Measurements from ENCODE around the gene SPATS2L.
A peak's percentile ranks its signal among the peaks of the same experiment; 100 is the strongest.

Gene SPATS2L

DNA sequence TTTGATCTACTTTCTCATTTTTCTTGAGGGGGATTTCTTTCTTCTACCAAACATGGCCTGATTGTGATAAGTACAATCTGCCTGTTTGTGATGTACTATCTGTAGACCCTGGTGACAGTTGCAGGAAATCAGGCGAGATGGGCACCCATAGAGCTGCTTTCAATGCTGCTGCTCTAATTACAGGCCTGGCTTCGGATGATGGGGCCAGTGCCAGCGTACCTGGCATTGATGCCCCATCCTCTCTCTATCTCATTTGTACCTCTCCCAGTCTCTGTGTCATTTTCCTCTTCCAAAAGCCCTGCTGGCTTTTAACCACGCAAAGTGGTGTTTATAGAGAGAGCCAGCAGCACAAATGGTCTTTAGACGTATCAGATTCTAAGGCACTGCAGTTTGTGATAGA is 133.5 kb downstream of the SPATS2L start:
- no peak for DNase-seq

DNA sequence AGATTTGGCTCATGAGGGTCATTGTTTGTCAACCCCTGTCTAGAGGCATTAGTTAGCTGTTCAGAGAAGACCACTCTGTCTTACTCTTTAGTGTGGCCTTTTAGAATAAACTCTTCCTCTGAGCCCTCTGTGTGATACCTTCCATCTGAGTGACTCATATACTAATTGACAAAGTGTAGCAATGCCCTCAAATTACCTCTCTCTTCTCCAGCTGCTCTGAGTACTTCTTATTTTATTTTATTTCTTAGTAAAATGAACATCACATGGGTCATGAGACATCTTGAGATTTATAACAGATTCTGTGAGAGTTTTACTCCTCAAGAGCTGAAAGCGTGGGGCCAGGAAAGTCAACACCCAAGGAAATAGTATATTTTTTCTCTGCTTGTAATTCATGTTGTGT is 136.0 kb downstream of the SPATS2L start:
- DNase-seq, result no peak

DNA sequence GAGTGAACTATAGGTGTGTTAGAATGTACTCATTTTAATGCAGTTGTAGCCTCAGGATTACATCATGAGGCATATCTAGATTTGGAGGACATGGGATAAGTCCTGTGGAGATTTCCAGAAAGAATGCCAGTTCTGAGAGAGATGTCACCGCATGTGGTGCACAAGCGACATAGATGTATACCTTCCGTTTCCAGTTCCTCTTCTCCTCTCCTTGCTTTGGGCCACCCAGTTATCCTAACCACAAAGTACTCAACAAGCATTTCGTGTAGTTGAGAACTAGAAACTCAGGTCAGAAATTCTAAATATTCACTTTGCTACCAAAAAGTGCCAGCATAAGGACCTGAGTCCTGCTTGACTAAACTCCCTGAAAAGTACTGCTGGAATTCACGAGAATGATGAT is 136.9 kb downstream of the SPATS2L start:
- DNase-seq, result no peak

DNA sequence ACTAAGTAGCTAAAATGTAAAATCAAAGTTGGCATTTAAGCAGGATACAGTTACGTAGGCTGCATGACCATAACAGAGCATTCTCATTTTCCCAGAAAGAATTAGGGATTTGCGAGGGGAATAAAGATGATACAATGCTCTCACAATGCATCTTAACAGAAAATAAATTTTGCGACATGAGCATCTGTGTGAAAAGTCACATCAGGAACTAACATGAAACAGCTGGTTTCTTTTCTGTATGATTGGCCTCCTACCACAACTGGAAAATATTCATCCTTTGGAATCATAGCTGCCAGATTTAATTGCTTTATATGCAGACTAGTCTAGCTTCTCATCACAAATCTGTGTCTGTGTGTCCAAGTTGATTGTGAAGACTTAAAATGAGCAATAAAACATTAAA is 137.4 kb downstream of the SPATS2L start:
- no peak for DNase-seq

DNA sequence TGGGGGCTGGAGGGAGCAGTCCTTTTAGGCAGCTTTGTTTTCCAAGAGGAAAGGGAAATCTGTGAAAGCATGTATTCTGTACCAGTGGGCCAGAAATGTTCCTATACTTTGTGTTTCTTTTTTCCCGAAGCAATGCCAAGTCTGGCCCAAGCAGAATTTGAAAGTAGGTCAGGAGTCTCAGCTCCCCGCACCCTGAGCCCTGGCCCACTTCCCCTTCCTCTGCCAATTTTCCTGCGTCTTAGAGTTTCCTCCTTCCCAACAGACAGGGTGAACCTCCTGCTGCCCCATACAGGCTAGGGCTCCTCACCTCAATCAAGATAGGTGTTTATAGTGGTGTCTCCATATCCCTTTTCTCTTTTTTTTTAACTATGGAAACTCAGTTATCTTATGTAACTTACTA is 138.0 kb downstream of the SPATS2L start:
- no peak for DNase-seq

DNA sequence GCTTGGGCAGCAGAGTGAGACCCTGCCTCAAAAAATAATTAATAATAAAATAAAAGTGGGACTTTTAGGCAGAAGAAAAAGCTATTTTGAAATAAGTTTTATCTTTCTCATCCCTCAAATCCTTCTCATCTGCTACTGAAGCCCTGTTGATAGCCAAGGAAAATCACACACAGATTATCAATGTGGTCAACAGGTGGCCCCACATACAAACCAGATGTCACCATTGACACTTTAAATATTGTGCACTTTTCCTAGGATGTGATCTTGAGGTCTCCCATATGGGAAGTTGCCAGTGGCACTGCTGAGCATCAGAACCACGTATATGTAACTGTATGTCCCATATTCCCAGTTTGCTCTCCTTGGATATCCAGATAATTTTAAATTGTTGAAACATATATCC is 138.8 kb downstream of the SPATS2L start:
- DNase-seq, result no peak

DNA sequence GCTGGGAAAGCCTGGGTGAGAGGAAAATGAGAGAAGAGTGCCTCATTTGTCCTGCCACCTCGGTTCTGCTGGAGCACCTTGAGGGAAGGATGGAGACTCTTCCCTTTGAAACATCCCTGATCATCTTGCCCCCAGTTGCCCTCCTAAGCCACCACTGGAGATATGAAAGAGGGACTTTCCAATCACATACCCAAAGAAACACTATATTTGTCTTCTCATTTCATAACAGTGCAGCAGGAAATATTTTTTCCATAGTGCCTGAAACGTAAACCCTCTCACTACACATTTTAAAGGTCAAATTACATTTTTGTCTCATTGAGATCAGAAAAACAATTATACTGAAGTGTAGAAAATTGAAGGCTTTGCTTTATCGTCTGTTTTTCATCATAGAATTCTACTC is 140.1 kb downstream of the SPATS2L start:
- DNase-seq, result no peak

DNA sequence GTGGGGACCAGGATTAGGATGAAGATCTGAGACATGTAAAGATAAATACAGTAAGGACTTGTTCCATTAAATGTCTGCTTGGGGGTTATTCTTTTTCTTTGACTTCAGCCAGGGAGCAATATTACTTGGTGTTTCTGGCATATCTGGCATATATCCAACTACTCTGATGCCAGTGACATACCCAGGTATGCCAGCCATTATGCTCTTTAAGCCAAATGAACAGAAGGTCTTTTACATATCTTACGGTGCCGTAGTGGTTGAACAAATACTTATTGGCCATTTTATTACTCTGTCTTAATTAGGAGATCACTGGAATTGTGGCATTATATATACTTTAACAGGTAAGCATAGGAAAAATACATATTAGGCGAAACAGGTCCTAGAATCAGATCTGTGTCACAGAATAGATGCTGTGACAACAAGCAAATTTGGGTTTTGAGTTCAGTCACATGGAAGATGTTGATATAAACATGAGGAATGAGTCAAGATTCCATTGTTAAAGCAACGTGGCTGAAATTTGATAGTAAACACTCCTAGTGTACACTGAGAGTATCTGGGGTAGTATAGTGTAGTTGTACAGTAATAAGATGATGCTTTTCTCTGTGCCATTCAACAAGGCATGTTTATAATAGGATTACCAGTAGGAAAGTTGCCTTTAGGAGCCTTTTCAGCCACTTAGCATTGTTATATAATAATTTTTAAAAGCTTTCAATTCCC is 140.8 kb downstream of the SPATS2L start:
- no peak for DNase-seq

DNA sequence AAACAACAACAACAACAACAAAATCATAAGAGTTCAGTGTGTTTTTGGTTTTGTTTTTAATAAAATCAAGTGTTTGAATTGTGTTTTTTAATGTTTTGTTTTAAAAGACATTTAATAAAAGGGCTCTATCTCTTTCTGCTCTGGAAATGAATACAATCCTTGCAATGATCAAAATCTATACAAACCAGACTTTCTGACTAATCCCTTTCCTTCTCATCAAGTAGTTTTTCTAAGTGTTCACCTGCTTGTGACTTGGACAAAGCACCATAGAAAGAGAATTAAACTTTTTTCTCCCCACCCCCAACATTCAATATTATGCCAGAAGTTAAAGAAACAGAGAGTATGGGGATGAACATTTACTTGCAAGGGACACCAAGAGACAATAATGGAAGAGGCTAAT is 142.0 kb downstream of the SPATS2L start:
- DNase-seq, result no peak

DNA sequence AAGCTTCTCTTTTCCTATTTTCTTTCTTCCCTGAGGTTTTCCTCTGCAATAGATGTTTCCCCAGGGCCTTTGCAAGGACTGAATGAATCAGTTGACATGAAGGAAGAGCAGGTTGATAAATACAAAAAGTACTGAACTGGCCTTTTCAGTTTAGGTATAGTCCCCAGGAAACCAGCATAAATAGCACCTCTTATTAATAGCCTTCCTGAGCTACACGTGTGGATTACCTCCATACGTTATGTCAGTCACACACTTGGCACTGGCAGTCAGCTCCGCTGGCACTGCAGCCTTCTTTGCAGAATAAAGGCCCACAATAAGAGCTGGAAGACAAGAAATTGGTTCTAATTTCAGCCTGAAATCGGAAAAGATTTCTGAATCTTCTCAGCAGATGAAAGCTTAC is 142.7 kb downstream of the SPATS2L start:
- no peak for DNase-seq

DNA sequence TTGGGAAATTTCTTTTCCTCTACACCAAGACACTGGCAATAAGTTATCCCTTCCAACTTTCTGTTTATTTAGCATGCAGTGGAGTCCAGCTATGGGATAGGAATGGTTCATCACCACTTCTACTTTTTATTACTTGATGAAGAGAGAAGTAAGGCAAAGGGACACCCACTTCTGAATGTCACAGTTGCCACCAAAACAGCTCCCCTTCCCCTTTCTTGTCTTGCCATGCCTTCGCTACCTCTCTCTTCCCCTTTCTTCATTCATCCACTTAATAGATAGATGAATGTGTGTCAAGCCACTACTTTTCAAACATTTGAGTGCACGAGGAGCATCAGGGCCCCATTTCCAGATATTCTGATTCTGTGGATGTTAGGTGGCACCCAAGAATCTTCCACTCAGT is 143.8 kb downstream of the SPATS2L start:
- no peak for DNase-seq

DNA sequence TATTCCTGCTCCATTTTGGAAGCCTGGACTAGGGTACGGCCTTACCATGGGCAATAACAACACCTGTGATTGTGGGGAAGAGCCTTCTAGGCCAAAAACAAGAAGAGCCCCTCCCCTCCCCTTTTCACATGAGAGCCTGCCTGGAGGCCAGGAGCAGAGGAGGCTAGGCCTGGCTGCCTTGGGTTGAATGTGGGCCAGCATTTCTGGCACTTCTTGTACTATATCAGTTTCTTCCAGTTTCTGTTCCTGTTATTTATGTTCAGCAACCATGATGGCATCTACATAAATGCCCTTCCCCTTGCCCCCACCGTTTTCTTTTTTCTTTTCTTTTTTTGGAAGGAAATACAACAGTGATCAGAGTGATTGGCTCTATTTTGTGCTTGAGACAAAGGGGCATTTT is 145.0 kb downstream of the SPATS2L start:
- no peak for DNase-seq

DNA sequence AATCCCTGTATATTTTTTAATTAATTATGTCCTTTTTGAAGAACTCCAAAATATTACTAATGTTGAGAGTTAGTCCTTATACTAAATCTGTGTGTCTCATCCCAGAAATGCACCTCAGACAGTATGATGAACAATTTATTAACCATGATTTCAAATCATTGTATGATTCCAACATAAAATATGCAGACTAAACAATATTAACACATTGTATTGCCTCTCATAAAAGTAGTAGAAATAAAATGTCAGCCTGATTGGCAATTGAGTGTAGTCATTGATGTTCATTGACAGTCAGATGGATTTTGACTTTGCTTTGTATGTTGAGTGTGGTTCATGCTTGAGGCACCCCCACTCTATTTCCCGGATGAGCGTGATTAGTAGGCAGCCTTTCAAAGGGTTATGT is 145.9 kb downstream of the SPATS2L start:
- no peak for DNase-seq

DNA sequence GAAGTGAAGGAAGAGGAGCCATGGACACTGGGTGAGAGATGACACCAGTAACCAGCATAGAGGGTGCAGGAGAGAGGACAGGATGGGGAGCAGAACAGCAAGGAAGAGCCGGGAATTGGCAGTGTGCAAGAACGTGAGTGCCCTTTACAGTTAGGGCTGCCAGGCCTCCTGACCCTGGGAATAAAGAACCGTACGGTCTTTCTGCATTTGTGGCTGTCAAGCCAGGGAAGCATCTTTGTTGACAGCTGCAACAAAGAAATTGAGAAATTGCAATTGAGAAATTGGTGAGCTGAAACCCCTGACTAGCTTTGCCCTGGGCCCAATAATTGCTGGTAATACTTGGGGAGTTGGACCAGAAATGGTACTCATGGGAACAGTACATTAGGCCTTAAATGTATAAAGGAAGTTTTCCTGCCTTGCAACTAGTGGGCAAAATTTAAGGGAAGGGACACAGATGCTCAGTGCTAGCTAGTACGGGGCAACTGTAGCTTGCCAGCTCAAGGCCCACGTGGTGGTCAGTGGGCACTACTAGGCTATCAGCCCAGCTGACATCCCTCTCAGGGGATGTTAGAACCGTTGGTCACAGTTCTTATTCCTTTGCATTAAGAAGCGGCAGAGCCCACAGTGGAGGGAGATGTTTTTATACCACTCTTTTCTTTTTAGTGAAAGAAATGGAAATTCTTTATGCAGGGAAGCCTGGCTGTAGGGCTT is 146.8 kb downstream of the SPATS2L start:
- DNase-seq, result no peak

DNA sequence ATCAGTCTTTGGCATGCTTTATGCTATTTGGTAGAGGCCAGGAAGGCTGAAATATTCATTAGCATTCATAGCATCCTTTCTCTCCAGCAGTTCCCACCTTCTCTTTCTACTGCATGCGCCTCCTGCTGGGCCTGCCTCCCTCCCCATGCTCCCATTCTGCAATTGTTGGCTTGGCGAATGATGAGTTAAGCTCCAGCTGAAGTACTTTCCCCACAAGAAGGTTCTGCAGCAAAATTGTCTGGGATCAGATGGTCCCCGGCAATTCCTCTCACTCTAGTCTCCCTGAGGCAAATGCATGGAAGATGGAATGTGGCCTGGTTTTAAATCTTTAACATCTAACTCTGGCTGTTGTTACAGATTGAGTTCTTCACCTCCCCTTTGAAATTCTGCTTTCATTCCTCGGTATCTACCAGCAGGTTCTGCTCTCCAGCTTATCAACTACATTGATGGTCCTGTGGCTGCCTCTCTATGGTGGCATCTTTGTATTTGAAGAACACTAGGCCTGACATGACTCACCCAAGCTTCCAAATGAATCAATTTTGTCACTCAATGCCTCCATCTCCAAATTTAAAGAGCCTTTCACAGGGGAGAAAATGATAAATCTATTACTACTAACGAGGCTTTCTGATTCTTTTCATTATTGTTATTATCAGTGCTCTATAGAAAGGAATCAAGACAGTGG is 147.5 kb downstream of the SPATS2L start:
- DNase-seq, result no peak

DNA sequence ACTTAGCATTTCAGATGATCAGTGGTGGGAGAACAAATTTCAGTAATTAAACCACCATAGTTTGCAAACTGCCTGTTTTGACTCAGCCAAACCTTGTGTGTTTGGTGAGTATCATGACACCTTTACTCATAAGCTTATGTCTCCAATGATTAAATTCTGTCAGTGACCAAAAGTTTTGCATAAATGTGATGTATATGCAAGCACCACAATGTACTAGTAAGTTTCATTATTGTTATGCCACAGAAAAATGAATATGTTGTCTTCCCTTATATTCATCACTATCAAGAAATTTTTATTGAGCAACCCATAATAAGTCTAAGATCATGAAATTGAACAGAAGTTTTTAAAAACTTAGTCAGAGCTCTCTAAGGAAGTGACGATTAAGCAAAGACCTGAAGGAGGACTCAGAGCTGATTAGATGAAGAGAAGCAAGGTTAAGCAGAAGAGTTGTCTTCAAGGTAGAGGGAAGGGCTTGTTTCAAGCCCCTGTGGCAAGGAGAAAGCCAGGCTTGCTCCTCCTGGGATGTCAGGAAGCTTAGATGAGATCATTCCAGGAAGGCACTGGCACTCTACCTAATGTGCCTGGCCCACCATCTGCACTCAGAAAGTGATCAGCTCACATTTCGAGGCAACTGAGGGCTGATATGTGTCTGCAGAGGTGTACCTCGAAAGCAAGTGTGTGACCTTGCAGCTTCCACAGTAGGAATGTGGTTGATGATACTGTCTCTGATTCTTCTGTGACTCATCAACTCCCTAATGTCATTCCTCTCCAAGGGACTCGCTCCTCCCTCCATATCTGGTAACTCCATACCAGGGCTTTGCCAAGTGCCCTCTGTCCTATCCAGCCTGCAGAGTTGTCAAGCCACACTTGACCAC is 148.7 kb downstream of the SPATS2L start:
- DNase-seq, result no peak

DNA sequence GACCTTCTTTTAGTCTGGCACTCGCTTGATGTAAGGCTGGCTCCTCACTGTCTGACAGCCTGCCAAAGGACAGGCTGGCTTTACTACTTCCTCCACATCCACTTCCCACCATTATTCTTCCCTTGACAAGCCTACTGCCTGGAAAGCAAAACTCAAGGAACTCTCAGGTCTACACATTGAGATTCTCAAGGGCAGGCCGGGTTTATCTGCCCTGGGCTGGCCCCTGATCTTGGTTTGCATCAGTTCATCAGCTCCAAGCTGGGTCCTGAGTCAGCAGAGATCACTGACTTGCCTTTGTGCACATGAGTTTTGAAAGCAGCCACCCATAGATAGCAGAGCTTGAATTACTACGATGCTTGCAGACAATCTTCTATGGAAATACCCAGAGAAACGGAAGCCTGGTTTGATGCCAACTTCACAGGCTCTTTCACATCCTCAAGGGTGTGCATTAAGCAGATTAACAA is 149.5 kb downstream of the SPATS2L start:
- peak in 1 of 51 donors; percentile 25 for DNase-seq

DNA sequence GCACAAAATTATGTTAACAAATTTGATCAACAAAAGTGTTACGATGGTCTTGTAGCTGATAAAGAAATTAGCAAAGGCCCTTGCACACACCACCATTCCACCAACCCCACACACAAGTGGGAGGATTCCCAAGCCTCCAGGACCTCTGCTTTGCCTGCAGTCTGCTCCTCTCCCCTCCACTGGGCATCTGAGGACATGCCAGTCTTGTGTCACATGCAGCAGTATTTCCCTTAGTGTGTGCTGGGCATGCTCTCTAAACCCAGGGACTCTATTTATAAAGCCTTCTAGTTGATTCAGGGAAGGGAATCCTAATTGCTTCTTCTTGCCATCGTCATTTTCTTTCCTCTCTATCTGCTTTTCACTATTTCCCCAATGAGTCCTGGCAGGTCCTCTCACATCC is 150.1 kb downstream of the SPATS2L start:
- DNase-seq, result peak in 3 of 51 donors; percentile 15 to 42 (median 30)

DNA sequence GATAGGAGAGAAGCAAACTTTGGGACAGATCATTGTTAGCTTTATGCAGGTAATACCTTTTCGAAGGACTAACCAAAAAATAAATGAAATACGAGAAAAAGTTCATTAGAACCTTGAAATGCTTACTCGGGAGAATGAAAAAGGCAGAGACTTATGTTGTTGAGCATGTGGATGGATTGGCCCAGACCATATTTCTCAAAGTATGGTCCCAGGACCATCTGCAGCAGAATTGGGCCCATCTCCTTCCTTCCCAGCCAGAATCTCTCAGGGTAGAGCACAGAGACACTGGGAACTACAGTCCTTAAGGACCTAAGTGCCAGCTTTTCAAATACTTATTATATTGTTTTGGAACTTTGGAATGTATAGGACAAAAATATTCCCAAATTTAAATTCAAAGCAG is 152.6 kb downstream of the SPATS2L start:
- DNase-seq, result no peak

DNA sequence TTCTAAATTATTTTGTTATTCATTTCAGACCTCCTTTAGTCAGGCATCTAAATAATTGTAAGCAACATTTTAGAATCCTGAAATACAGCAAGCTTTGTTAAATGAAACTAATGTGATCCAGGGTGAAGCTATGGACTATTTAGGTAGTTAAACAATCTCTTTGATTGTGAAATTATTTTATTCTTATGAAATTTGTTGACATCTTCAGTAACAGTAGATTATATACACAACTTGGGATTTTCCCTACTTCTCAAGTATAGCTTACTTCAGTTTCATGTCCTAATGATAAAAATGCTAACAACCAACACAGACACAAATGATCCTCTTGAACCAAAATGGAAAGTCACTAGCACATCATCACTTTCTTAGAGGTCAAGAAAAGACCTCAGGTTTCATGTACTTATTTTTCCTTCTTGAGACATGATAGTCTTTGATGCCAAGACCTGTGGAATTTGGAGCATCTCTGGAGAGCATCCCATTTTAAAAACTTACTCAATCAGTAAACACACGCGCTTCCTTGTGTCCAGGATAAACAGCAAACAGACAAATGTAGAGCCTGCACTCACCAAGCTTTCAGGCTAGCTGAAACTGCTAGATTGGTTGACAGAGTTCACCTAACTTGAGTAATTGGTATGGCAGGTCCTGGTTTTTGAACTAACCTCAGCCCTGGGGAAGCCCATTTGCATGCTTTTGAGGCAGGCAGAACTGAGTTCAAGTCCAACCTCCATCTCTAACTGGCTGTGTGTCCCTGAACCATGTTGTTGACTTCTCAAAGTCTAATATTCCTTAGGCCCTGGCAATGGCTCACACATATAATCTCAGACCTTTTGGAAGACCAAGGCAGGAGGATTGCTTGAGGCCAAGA is 155.6 kb downstream of the SPATS2L start:
- no peak for DNase-seq

DNA sequence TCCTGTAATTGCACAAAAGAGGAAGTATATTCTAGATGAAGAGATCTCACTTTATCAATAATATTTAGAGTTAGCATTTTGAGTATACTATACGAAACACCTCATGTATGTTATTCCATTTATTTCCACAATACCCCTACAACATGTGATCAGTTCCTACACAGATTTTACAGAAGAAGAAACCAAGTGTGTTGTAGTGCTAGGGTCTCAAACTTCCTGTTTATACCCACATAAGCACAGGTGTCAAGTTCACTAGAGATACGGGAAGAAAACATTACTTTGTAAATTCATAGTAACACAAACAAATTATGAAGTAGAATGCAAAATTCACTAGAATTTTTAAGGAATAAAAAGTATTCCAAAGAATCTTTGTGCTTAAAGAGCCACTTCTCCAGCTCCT is 157.0 kb downstream of the SPATS2L start:
- no peak for DNase-seq
